HG02970 (cell line): ENCODE data around the gene CCDC142.
"Not testable (repeated sequence)": the region's sequence is repeated elsewhere in the genome, so short reads cannot be mapped to it uniquely, and the experiment has no call there.

Source experiments
- ATAC-seq: cut with Tn5 transposase; IDR thresholded peaks from one replicate; pipeline ENCODE4 v1.9.1; 2021; ENCODE audit warnings: mild to moderate bottlenecking, moderate library complexity, moderate number of reproducible peaks; ENCODE audit not compliant: unreplicated experiment, low FRiP score

Gene CCDC142

DNA sequence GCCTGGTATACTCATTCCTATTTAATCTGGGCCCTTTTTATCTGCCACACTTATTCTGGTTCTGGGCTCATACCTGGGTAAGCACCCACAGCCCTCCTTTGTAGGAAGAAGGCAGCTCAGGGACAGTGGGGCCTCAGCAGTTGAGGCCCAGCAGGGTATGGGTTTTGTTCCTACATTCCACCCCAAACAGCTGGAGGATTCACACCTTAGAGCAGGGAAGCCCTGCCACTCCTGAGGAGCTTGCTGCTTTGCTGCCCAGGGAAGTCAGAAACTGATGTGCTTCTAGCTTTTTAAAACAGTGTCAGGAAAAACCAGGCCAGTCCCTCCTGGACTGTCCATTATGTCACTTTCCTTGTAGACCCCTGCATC is 17.8 kb upstream of the CCDC142 start:
- ATAC-seq: no peak

DNA sequence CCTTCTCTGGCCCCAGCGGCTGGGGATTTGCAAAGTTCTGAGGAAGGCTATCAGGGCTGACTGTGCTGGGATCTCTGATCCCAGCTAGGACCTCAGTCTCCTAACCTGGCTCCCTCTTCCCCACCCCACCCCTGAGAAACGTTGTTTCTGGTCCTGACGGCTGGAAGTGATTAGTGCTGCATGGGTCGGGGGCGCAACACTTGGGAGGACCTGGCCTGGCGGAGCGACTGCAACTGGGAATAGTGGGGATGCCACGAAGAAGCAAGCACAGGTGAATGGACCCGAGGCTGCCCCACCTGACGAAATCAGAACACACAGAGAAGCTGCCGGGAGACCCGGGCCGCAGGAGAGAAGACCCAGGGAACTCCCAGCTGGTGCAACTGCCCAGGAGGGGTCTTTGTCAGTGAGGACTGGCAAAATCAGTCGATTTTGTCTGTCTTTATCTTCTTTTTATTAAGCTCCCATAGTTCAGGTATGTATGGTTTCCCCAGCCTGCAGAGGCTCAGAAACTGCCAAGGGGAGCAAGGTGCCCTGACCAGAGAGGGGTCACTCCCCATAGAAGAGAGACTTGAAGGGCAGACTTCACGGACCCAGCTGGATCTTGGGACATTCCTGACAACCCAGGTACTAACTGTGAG is 17.3 kb upstream of the CCDC142 start:
- ATAC-seq: no peak

DNA sequence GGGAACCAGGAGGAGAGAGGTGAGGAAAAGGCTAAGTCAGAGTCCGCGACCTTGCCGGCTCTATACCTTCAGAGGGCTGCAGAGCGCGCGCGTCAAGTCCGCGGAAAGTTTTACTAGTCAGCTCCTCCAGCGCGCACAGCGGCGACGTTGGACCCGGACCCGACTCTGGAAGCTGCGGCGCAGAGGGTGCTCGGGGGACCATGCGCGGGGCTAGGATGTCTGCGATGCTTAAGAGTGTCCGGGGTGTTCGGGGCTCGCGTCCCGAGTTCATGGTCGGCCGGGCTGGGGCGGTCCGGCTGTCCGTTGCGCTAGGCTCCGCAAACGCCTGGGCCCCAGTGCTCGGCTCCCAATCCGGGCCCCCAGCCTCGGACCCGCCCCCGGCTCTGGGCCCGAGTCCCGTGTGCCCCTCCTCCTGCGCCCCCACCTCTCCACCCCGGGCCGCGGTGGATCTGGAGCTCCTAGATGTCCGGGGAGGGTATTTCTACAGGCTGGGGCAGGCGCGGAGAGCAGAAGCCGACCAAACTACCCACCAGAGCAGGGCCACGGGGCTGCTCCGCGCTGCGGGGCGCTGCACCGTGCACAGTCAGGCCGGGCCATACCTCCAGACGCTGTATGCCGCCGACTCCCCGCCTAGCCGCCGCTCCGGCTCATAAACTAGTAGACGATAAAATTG is 16.6 kb upstream of the CCDC142 start, which contains the start of gene LBX2:
Gene LBX2, minus strand, starts transcription at position 337 of the 673 bp plus-strand sequence. Its CDS starts 66 bp downstream, at position 271.
- ATAC-seq: no peak

DNA sequence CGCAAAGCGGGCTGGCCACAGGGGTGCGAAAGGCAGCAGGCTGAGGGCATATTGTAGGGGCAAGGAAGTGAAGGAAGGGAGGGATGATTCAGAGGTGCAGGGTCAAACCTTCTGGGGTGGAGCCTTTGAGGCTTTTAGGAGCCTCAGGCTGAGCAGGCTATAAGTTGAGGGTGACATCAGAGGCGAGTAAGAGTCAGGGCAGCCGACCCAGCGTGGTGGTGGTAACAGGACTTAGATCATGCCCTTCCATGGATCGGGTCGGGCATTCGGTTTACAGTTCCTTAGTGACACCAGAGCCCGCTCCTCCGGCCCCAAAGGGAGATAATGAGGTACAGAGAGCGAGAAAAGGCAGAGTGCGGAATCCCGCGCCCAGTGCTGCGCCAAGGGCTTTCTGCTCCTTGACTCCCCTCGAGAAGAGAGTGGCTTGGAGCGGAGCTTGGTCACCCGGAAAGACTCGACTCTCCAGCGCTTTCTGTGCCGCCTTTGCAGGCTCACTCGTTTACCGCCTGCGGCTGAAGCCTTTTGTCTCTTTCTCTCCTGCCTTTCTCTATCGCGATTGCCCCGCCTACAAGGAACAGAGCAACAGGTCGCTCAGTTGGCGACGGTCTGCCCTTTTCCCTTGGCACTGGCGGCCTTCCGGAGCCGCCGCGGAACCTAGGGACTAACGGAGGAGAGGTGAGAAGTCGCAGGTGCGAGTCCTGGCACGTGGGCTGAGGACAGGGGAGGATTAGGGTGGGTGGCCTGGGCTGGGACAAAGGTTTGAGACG is 15.9 kb upstream of the CCDC142 start:
- no peak for ATAC-seq

DNA sequence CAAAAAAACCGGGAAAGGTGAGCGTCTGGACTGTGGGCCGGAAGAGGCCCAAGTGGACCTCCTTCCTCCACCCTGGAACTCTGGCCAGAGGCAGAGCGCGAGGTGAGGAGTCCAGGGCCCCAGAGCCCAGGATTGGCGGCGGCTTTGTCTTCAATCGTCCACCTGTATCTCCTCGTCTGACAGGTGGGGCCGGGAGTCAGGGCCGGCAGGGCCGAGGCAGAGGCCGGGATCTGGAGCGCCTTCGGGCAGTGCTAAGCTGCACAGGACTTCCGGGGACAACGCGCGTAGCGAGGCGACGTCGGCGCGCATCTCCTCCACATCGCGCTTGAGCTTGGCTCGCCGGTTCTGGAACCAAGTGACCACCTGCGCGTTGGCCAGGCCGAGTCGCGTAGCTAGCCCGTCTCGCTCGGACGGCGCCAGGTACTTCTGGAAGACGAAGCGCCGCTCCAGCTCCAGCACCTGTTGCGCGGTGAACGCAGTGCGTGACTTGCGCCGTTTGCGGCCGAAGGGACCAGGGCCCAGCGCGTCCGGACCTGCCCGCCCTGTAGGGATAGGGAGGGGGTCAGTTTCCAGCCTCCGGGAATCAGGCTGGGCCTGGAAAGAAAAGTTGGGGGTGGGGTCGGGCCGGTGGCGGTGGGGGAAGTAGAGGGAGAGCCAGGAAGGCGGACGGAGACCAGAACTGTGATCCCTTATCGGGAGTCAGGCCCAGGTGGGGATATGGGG is 15.1 kb upstream of the CCDC142 start:
- ATAC-seq: no peak

DNA sequence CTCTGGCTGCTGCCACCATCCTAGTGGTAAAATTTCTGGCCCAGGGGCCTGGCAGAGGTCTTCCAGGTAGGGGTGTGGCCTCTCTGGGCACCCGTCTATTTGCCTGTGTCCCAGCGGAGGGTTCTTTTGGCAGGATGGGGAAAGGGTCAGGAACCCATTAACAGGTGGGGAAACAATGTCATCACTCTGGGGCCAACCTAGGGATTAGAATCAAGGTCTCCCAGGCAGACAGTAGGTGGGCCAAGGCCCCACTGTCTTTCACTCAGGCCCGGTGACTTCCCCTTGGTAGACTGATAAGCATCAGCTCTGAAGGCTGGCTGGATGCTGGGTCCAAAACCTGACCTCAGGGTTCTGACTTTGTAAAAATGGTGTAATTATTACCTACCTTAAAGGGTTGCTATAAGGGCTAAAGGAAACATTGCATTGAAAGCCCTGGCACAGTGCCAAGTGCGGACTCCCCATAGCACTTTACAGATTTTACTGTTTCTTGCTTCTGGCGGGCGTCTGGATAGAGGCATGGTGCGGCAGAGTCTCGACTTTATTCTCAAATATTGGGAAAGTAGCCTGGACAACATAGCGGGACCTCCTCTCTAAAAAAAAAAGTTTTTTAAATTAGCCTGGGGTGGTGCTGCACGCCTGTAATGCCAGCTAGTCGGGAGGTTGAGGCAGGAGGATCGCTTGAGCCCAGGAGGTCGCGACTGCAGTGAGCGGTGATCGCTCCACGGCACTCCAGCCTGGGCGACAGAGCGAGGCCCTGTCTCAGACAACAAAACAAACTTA is 14.4 kb upstream of the CCDC142 start:
- no peak for ATAC-seq

DNA sequence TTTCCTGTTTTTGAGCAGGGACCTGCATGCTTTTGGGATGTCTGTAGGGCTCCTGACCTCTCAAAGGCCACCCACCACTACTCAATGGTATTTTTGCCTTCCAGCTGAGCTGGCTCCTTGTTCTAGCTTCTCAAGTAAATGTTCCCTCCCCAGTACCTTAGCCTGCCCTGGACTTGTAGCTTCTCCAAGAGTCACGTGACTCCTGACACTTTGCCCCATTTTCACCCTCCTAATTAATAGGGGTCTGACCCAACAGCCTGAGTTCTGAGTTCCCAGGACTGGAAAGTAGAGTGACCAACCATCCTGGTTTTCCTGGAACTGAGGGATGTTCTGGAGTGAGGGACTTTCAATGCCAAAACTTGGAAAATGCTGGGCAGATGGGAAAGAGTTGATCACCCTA is 12.6 kb upstream of the CCDC142 start:
- no peak for ATAC-seq

DNA sequence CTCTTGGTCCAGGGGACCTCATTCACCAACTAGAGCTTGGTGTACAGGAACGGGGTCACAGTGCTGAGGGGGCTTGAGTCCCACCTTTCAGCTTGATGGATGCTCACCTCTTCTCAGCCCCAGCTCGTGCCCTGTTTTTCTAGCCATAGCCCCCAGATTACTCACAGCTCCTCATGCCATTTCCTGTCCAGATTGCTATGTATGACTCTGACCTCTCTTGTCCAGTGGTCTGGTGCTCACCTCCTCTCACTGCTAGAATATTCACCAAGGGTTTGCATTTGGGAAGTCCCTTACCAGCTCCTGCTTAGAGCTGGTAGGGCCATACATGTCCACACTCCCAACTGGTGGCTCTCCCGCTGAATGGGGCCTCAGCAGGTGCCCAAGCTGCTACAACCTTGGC is 10.7 kb upstream of the CCDC142 start:
- no peak for ATAC-seq

DNA sequence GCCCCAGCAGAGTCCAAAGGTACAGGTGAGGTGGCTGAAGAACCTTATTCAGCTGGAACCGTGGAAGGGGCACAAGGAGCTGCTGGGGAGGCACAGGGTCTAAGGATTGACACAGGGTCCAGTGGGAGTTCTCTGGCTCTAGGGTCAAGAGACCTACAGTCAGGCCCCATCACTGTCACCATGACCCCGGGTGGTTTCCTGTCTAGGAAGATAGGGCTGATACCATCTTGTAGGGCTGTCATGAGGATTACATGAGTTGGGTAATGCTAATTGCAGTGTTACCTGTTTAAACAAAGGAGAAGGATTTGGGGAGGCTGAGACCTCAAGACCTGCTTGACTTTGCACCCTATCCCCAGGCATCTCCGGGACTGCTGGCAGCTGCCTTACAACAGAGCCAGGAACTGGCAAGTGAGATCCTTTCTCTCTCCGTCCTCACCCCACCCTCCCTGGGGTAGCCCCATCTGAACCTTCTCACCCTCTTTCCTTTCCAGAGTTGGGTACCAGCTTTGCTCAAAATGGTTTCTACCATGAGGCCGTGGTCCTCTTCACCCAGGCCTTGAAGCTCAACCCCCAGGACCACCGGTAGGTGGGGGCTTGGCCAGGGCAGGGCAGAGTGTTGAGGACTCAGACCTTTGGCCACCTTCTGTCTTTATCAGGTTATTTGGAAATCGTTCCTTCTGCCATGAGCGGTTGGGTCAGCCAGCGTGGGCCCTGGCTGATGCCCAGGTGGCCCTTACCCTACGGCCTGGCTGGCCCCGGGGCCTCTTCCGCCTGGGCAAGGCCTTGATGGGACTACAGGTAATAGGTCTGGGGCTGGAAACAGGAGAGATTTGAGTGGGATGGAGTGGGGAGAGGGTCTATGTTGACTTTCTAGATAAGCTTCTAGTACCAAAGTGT is 9.1 kb upstream of the CCDC142 start:
- ATAC-seq: no peak

DNA sequence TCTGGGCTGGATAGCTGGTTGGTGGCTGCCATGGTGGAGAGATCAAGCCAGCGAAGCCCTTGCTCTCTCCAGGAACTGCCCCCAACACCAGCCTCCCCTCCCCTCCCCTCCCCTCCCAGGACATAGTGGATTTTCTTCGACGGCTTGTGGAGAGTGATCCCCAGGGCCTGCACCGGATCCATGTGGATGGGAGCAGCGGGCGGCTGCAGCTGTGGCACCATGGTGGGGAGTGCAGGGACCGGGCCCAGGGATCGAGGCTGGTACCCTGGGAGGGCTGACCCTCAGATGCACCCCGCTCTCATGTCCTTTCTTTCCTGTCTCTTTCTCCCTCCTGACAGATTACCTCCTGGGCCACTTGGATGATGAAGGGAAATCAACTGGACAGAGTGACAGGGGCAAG is 7.1 kb upstream of the CCDC142 start:
- no peak for ATAC-seq

DNA sequence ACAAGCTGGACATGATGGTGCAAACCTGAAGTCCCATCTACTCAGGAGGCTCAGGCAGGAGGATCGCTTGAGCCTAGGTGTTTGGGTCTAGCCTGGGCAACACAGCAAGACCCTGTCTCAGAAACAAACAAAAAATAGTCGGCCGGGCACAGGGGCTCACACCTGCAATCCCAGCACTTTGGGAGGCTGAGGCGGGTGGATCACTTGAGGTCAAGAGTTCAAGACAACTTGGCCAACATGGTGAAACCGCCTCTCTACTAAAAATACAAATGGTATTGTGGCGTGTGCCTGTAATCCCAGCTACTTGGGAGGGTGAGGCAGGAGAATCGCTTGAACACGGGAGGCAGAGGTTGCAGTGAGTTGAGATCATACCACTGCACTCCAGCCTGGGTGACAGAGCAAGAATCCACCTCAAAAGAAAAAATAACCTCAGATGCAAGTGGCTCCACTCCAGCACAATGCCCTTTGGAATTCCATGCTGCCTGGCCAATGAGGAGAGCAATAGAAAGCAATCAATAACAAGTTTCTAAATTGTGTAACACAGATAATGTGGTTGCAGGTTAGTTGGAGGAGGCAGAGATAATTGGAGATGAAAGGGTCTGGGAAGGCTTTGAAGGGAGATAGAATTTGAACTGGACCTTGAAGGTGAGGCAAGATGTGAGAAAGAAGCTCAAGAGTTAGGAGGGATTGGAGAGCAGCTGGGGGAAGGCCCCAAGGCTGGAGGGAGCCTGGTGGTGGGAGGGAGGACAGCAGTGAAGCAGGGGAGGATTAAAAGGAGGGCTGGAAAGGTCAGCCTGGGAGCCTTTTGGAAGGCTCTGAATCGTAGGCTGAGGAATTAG is 6.1 kb upstream of the CCDC142 start:
- ATAC-seq: no peak

DNA sequence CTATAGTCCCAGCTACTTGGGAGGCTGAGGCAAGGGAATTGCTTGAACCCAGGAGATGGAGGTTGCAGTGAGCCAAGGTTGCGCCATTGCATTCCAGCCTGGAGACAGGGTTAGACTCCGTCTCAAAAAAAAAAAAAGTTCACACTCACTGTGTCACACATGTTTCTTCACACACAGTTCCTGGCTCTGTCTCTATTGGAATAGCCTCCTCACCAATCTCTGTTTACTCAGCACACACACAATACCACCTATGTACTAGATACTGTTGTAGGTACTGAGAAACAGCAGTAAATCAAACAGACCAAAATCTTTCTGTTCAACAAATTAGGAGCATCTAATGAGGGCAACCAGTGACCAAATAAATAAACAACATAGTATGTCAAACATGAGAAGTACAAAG is 3.3 kb upstream of the CCDC142 start:
- no peak for ATAC-seq

DNA sequence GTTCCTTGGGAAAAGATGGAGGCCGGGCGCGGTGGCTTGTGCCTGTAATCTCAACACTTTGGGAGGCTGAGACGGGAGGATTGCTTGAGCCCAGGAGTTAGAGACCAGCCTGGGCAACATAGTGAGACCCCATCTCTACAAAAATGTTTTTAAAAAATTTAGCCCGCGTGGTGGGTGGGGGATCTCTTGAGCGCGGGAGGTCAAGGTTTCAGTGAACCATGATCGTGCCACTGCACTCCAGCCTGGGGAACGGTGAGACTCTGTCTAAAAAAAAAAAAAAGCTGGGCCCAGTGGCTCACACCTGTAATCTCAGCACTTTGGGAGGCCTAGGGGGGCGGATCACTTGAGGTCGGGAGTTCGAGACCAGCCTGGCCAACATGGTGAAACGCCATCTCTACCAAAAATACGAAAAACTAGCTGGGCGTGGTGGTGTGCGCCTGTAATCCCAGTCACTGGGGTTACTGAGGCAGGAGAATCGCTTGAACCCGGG is 922 bp upstream of the CCDC142 start:
- not testable (repeated sequence) for ATAC-seq

DNA sequence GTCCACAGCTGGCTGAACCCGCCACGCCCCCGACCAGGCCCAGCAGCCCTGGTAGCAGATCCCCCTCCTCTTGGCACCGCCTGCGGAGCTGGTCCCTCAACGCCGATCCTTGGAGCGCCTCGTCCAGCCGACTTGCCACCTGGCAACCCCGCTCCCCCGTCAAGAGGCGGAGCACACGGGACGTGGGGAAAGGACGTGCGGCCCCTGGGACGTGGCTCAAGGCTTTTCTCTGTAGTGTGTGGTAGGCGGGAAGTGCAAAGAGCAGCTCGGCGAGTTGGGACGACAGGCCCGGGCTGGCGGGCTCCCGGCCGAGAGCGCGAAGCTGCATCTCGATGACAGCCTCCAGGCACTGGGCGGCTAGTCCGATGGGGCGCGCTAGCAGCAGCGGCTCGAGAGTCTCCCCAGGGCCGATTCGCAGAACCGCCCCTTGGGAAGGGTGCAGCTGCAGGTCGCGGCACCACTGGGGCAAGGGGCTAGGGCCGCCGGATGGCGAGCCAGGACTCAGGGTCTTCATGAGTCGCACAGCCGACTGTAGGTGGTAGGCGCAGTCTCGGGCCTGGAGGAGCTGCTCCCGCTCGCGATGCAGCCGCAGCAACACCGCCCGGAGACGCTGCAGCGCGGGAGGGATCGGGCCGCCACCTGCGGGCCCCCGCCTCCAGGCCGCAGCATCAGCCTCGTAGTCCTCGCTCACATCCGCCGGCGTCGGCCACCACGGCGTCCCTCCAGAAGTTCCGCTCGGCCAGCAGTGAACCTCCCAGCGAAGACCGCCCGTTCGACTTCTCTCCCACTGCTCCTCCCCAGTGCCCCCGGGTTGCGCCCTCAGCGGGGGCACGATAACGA is 617 bp downstream of the CCDC142 start:
- ATAC-seq: peak; percentile 37

DNA sequence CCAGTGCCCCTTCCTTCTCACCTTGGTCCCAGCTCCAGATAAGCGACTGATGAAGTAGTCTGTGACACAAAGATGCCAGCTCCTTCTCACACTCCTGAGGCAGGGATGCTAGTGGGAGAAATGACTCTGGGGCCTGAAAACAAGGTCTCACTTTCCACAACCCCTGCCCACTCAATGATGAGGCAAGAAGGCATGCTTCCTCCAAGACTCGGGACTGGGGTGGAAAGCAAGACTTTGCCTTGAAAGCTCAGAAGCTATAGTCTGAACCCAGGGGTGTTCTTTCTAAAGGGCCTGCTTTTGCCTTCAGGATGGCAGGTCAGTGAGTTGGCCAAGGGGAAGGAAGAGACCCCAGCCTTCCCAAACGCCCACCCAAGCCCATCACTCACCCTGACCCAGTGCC is 1.4 kb downstream of the CCDC142 start:
- ATAC-seq: no peak

DNA sequence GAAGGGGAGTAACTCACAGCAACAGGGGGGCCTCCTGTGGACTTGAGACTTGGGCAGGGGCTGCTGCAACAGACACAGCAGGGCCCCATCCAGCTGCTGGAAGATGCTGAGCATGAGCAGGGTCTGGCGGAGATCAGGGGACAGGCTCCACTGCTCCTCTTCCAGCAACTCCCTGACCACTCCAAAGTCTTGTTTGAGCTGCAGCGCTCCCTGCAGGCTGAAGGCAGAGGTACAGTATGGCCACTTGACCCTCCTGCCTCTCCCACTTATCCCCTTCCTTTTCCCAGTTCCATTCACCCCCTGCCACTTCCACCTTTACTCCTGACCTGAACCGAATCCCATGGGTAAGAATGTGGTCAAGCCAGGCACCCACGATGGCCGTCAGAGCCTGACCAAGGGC is 7.9 kb downstream of the CCDC142 start:
- no peak for ATAC-seq

DNA sequence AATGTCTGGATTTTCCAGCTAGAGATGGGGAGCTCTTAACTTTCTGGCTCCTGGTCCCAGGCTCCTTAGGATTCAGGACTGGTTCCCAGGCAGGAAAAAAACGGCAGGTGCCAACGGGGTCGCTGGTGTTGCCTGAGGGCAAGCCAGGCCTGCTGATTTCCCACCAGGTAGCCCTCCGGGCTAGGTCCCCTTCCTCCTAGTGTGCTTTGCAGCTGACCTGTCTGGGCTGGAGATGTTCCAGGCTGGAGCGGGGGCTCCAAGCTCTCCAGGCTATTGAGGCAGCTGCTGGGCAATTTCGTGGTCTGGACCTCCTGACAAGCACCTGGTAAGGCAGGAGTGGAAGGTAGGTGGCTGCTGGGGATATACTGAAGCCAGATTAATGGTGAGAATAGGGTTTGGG is 8.3 kb downstream of the CCDC142 start:
- ATAC-seq: no peak

DNA sequence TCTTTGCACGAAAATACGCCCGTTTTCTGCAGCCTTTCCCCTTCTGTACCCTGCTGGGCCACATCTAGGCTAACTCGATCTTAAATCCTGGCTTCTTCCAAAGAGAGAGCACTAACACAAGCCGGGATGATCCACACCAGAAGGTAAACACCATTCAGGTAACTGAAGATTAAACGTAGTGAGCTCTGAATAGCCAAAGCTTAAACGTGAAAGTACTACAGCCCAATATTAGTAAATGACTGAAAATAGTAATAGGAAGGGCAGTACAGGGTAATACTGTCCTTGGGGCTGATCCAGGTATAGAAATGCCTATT is 9.9 kb downstream of the CCDC142 start:
- ATAC-seq: no peak
